LNCaP clone FGC (cell line): ENCODE data around the gene B3GNT2.

ENCODE experiments used
- DNase-seq: peaks from one replicate; pipeline ENCODE4 v3.0.0-alpha.2; 2011; ENCODE audit warnings: low read depth
- H3K4me3 ChIP-seq: 2 replicates; pipeline ENCODE4 v1.5.1; 2011; ENCODE audit warnings: mild to moderate bottlenecking, low read depth, low read length, control low read depth
- TF ChIP-seq, protein P1 (sequence below): IDR thresholded peaks from 2 replicates; pipeline ENCODE4 v1.5.1; 2012; ENCODE audit warnings: mild to moderate bottlenecking; ENCODE audit not compliant: control insufficient read depth, insufficient read depth; ENCODE audit errors: extremely low read depth

Gene B3GNT2

DNA sequence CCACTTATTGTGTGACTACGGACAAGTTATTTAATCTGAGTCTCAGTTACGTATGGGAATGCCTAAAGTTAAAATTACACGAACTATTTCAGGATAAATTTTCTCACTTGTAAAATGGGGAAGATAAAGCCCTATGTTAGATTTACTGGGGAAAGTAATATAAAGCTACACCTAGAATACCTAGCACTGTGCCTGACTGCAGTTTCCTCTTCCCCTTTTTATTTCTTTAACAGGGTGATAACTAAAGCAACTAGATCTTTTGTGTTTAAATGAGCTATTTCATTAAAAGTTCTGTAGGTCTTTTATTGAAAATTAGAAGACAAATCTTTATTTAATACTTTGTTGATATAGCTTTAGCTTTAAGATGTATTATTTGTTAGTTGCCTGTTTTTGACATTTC, 5.0 kb downstream of the B3GNT2 start:
- H3K4me3 ChIP-seq, result no peak overlapping the region
- no peak for DNase-seq
- TF ChIP-seq, protein P1, sequence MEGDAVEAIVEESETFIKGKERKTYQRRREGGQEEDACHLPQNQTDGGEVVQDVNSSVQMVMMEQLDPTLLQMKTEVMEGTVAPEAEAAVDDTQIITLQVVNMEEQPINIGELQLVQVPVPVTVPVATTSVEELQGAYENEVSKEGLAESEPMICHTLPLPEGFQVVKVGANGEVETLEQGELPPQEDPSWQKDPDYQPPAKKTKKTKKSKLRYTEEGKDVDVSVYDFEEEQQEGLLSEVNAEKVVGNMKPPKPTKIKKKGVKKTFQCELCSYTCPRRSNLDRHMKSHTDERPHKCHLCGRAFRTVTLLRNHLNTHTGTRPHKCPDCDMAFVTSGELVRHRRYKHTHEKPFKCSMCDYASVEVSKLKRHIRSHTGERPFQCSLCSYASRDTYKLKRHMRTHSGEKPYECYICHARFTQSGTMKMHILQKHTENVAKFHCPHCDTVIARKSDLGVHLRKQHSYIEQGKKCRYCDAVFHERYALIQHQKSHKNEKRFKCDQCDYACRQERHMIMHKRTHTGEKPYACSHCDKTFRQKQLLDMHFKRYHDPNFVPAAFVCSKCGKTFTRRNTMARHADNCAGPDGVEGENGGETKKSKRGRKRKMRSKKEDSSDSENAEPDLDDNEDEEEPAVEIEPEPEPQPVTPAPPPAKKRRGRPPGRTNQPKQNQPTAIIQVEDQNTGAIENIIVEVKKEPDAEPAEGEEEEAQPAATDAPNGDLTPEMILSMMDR, result no peak

DNA sequence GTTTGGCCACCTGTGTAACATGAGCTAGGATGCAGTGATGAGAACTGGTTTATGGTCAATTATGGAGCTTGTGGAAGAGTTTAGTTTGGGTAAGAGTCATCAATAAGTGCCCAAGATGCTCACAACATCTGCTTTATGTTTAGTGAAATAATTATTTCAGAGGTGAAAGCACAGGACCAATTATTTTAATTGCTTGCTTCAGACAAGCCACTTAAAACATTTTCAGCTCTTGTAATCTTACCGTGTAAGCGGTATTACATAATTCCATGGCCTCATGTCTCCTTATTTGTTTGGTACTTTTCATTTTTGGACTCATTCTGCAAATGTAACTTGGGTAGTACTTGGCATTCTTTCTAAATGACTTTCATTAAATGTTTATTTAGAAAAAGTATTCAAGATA, 5.4 kb downstream of the B3GNT2 start:
- TF ChIP-seq, protein P1, result no peak
- no peak for DNase-seq
- H3K4me3 ChIP-seq, result no peak overlapping the region

DNA sequence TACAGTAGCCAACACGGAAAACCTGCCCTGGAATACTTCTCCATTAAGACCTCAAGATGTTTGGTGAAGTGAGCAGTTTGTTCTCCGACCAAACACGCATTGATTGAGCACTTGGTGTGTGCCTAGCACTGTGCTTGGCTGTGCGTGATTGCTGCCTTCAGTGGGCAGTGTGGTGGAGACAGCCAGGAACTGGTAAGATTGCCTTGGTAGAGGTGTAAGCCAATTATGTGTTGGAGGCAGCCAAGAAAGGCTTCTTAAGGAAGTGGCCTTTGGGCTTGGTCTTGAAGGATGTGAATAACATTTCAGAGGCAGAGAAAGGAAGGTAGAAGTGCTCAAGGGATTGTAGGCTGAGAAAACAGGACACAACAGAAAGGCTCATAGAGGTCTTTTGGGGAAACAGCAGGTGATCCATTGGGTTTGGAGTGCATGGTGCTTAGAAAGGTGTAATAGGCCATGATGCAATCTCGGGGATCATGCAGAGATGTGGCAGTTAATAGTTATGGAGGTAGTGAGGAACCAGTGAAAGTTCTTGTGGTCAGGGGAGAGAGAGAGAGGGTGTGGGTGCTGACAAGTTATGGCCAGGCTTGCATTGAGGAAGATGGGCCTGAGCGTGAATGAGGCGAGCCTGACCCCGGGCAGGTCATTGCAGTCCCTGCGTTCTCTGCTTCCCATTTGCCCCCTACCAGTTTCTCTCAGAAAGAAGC, 6.3 kb downstream of the B3GNT2 start:
- DNase-seq, result no peak
- H3K4me3 ChIP-seq, result no peak overlapping the region
- TF ChIP-seq, protein P1, result no peak

DNA sequence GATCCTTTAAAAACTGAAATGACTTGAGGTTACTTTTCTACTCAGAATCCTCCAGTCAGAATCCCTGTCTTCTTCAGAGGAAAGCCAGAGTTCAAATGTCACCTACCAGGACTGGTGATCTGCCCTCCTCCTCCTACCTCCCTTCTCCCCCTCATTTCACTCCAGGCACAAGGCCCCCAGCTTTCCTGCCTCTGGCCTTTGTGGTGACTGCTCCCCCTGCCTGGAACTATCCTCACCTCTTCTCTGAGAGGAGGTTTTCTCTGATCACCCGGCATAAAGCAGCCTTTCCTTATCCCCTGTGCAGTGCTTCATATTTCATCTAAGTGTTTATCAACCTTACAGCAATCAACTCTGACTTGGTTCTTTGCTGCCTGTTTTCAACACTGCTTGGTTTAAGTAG, 6.8 kb downstream of the B3GNT2 start:
- TF ChIP-seq, protein P1, result no peak
- H3K4me3 ChIP-seq, result no peak overlapping the region
- no peak for DNase-seq

DNA sequence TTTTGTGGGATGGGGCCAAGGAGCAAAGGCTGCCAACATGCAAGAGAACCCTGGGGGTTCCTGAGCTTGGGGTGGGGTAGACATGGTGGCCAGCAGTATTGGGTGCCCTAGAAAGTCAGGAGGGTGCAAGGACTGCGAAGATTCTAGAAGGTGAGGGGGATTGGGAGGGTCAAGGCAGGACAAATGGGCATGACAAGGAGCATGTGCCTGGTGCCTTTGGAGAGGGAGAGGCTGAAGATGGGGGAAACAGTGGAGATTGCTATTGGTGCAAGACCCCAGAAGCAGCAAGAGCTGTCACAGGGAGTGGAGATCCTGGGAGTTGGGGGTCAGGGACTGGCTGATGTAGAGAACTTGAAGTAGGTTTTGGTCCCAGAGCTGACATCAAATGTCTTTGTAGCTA, 7.5 kb downstream of the B3GNT2 start:
- no peak for DNase-seq
- H3K4me3 ChIP-seq, result no peak overlapping the region

DNA sequence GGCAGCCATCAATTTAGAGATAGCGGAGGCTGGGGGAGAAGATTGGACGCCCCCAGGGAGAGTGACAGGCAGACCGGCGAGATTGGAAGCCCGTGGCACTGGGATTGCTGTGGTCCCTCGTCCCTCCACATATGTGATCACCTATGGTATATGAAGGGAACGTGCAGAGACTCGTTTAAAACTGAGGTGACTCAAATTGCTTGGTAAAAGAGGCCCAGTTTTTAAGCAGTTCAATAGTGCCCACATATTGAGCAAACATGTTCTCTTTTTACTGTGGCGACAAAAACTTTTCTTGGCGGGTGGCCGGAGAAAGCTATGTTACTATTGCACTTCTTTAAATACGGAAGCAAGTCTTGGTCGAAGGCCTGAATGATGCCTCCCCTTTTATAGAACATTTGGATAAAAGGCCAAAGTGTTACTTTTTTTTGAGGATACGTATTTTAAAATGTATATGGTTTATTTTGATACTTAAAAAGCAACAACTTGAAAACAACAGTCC, 9.1 kb downstream of the B3GNT2 start:
- H3K4me3 ChIP-seq, result no peak overlapping the region
- TF ChIP-seq, protein P1, result no peak
- DNase-seq, result no peak

More for the DNA sequence above, 7.5 kb downstream of the B3GNT2 start:
- TF ChIP-seq, protein P1, result no peak

DNA sequence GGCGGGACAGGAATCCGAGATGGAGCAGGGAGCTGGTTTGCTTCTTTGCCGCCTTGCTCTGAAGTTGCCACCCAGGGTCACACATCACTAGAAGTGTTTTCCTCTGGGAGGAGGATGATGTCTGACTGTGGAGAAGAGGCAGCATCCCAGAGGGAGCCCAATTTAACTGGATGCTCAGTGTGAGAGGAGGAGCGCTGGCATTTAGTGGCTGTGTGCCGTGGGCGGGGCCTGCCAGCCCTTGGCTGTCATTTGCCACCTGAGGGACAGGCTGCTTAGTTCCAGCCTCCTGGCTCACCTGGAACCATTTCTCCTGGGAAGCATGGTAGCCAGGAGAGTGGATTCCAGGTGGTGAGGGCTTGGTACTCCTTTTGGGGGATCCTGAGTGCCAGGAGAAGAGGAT, 9.6 kb downstream of the B3GNT2 start:
- no peak for DNase-seq
- TF ChIP-seq, protein P1, result no peak
- H3K4me3 ChIP-seq, result no peak overlapping the region
